Measurements from ENCODE around the gene STEAP1.
A peak's percentile ranks its signal among the peaks of the same experiment; 100 is the strongest.
"Not testable (repeated sequence)": the region's sequence is repeated elsewhere in the genome, so short reads cannot be mapped to it uniquely, and the experiment has no call there.

STEAP1 gene

GRCh38 chr7:90153943-90154771 is at the start of gene STEAP1:
STEAP1 (plus strand) TSS chr7:90154469; CDS start chr7:90159789, 5,320 bp downstream.
- DNase-seq (ENCODE audit: low spot score): peak; percentile 67

DNA sequence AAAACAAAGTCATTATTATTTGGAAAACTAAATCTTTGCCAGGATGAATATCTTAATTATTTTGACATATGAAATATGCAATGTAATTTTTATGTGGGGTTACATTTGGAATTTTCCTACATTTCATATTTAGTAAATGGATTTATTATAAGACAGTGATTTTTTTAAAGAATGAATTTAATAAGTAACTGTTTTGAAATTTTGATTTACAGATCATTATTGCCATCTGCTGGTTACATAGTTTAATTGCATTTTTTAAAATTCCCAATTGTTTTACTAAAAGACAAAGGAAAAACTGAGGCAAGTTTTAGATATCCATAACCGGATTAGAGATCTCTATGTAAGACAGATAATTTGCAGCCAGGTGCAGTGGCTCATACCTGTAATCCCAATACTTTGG is 39.3 kb upstream of the STEAP1 start:
- DNase-seq (ENCODE audit: low spot score): not testable (repeated sequence)

GRCh38 chr7:90118551-90119177 is 35.6 kb upstream of the STEAP1 start:
- DNase-seq (ENCODE audit: low spot score): not testable (repeated sequence)

GRCh38 chr7:90119178-90119971 is 34.9 kb upstream of the STEAP1 start:
- no peak for DNase-seq (ENCODE audit: low spot score)

GRCh38 chr7:90120205-90120604 is 34.1 kb upstream of the STEAP1 start:
- DNase-seq (ENCODE audit: low spot score): not testable (repeated sequence)

DNA sequence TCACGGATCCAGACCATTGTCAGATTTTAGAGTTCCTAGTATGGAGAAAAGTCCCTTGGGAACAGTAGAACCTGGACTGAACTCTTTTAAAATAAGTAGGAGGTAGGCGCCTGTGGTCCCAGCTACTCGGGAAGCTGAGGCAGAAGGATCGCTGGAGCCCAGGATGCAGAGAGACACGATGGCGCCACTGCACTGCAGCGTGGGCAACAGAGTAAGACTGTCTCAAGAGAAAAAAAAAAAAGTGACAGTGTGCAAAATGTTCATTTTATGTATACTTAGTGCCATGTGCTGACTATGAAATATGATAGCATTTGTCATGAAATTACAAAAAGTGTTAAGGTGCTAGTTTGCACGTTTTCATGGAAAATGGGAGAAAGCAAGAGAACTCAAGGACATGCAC is 22.5 kb upstream of the STEAP1 start:
- not testable (repeated sequence) for DNase-seq (ENCODE audit: low spot score)

GRCh38 chr7:90147079-90147960 is 6.9 kb upstream of the STEAP1 start:
- DNase-seq (ENCODE audit: low spot score): not testable (repeated sequence)

- DNase-seq (ENCODE audit: low spot score): not testable (repeated sequence)
These were observed 4.8 kb upstream of the STEAP1 start for GRCh38 chr7:90149428-90149827.

- not testable (repeated sequence) for DNase-seq (ENCODE audit: low spot score)
These were observed 2.4 kb upstream of the STEAP1 start for GRCh38 chr7:90151884-90152283.

- DNase-seq (ENCODE audit: low spot score): peak; percentile 68
These were observed 1.5 kb upstream of the STEAP1 start for GRCh38 chr7:90152642-90153253.

GRCh38 chr7:90155206-90155605 is 937 bp downstream of the STEAP1 start:
- DNase-seq (ENCODE audit: low spot score): no peak

- DNase-seq (ENCODE audit: low spot score): not testable (repeated sequence)
These were observed 3.1 kb downstream of the STEAP1 start for GRCh38 chr7:90157331-90157730.

- DNase-seq (ENCODE audit: low spot score): not testable (repeated sequence)
These were observed 3.6 kb downstream of the STEAP1 start for GRCh38 chr7:90157761-90158350.

DNA sequence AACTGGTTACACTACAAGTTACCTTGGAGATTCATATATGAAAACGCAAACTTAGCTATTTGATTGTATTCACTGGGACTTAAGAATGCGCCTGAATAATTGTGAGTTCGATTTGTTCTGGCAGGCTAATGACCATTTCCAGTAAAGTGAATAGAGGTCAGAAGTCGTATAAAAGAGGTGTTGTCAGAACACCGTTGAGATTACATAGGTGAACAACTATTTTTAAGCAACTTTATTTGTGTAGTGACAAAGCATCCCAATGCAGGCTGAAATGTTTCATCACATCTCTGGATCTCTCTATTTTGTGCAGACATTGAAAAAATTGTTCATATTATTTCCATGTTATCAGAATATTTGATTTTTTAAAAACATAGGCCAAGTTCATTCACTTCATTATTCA is 9.3 kb downstream of the STEAP1 start:
- no peak for DNase-seq (ENCODE audit: low spot score)

GRCh38 chr7:90165724-90166123 is 11.5 kb downstream of the STEAP1 start:
- no peak for DNase-seq (ENCODE audit: low spot score)

DNA sequence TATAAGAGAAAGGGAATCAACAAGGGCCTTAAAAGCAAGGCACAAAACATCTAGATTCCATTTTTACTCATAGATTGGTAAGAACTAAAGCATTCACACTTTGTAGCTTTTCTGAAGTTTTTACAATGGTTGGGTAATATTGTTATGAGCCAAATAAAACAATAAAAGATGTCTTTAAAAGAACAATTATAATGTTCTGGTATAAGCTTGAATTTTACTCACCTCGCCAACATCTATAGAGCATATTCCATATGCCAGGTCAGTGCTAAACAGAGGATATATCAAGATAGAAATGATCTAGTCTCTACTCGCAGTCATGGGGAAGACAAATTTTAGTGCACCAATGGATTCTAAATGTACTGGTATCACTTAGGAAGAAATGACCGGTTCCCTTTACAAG is 11.9 kb downstream of the STEAP1 start:
- no peak for DNase-seq (ENCODE audit: low spot score)

DNA sequence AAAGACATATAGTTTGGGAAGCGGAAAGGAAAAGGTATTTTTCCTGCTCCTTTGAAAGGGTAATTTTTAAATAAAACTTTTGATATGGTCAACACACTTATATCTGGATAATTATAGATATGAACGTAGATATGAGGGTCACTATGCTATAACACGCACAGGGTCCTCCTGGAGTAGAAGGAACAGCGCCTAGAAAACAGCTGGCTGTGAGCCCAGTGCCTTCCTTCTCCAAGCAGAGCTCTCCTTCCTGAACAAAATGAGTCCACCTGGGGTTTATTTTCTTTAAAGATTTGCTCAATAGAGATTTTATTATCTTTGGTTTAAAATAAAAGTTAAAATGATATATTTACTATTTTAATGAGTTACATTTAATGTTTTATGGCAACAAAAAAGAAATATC is 13.1 kb downstream of the STEAP1 start:
- DNase-seq (ENCODE audit: low spot score): no peak

GRCh38 chr7:90169891-90170290 is 15.6 kb downstream of the STEAP1 start:
- DNase-seq (ENCODE audit: low spot score): no peak

DNA sequence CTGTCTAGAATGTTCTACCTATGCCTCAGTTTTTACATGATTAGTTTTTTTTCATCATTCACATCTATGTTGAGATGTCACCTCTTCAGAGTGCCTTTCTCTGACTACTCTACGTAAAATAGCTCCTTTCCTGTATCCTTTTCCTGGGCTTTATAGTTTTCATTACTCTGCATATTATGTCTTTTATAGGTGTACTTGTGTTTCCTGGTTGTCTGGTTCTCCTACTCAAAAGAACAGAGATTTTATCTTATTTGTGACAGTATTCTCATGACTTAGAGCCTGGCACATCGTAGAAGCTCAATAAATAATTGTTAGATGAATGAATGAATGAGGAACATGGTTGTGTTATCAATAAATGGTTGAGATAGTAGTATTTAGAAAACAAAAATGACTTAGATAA is 17.9 kb downstream of the STEAP1 start:
- DNase-seq (ENCODE audit: low spot score): no peak

GRCh38 chr7:90172624-90173023 is 18.4 kb downstream of the STEAP1 start:
- no peak for DNase-seq (ENCODE audit: low spot score)

Data from COLO829 (cell line).